Endodermal cell (in vitro differentiated cells): ENCODE measurements around the gene GPR68. TPM values are rescaled to one million over a fixed set of nuclear protein-coding genes. Genes with fewer than 3 reads are reported as not detected.

ENCODE experiments used
- DNase-seq: peaks from one replicate; pipeline ENCODE4 v3.0.0-alpha.2; 2017
- H3K27ac ChIP-seq: 2 replicates; pipeline ENCODE4 v1.5.1; 2013; ENCODE audit warnings: mild to moderate bottlenecking, low read depth, low read length, moderate library complexity
- H3K27me3 ChIP-seq: 2 replicates; pipeline ENCODE4 v1.6.1; 2013; ENCODE audit warnings: mild to moderate bottlenecking, low read length, moderate library complexity; ENCODE audit not compliant: insufficient read depth, control insufficient read depth, poor library complexity, severe bottlenecking
- H3K36me3 ChIP-seq: 2 replicates; pipeline ENCODE4 v1.7.0; 2013; ENCODE audit warnings: mild to moderate bottlenecking, low read length, moderate library complexity; ENCODE audit not compliant: control insufficient read depth, insufficient read depth
- H3K4me1 ChIP-seq: one replicate; pipeline ENCODE4 v1.7.0; 2013; ENCODE audit warnings: low read length; ENCODE audit not compliant: control insufficient read depth, insufficient read depth
- H3K4me3 ChIP-seq: 2 replicates; pipeline ENCODE4 v1.5.1; 2013; ENCODE audit warnings: mild to moderate bottlenecking, low read length, moderate library complexity
- H3K9ac ChIP-seq: 2 replicates; pipeline ENCODE4 v1.6.1; 2013; ENCODE audit warnings: mild to moderate bottlenecking, low read length, moderate library complexity; ENCODE audit not compliant: poor library complexity, severe bottlenecking; ENCODE audit errors: extremely low read depth
- H3K9me3 ChIP-seq: 2 replicates; pipeline ENCODE4 v1.6.1; 2013; ENCODE audit warnings: mild to moderate bottlenecking, low read length, moderate library complexity; ENCODE audit not compliant: control insufficient read depth
- H3K27ac Mint-ChIP-seq: 2 replicates; pipeline ENCODE4 v1.8.0; 2020; ENCODE audit warnings: mixed read lengths
- H3K27me3 Mint-ChIP-seq: 2 replicates; pipeline ENCODE4 v1.8.0; 2021; ENCODE audit warnings: mild to moderate bottlenecking, mixed read lengths; ENCODE audit not compliant: insufficient read depth
- H3K36me3 Mint-ChIP-seq: 2 replicates; pipeline ENCODE4 v1.8.0; 2020; ENCODE audit warnings: low read depth, mixed read lengths
- H3K4me1 Mint-ChIP-seq: 2 replicates; pipeline ENCODE4 v1.8.0; 2020; ENCODE audit warnings: mixed read lengths
- H3K4me3 Mint-ChIP-seq: 2 replicates; pipeline ENCODE4 v1.8.0; 2020; ENCODE audit warnings: mild to moderate bottlenecking, moderate library complexity, mixed read lengths
- H3K9me3 Mint-ChIP-seq: 2 replicates; pipeline ENCODE4 v1.8.0; 2020; ENCODE audit warnings: mild to moderate bottlenecking, mixed read lengths
- WGBS, 2 experiments: methylation state at CpG; one replicate each; pipeline versions ENCODE4 v1.1.5 to v1.1.7; 2013; ENCODE audit warnings: missing lambda C conversion rate in 2 of 2, mixed read lengths in 1 of 2; ENCODE audit not compliant: insufficient coverage in 1 of 2, insufficient read length in 1 of 2; 5-methylcytosine and 5-hydroxymethylcytosine counted together
- total RNA-seq, 2 donors: library from RNA; stranded (reverse); fragmentation: NEBNext Ultra II Directional in 1 of 2; extraction: Animal tissue kit (Norgen Biotek cat#: 25700) in 1 of 2; gene quantifications; 2 replicates in 1 of 2; 3 replicates in 1 of 2; pipeline ENCODE4 v1.2.1, GENCODE V29; 2021
- TF ChIP-seq, protein P1 (sequence below): fragments of 200-600 bp; sonication (generic); conservative IDR thresholded peaks from 2 replicates; pipeline ENCODE4 v1.5.0; 2021; ENCODE audit warnings: antibody characterized with exemption, mild to moderate bottlenecking

The GPR68 gene
- total RNA-seq, 2 donors from 2014 or later: 0.38 to 0.44 TPM

DNA sequence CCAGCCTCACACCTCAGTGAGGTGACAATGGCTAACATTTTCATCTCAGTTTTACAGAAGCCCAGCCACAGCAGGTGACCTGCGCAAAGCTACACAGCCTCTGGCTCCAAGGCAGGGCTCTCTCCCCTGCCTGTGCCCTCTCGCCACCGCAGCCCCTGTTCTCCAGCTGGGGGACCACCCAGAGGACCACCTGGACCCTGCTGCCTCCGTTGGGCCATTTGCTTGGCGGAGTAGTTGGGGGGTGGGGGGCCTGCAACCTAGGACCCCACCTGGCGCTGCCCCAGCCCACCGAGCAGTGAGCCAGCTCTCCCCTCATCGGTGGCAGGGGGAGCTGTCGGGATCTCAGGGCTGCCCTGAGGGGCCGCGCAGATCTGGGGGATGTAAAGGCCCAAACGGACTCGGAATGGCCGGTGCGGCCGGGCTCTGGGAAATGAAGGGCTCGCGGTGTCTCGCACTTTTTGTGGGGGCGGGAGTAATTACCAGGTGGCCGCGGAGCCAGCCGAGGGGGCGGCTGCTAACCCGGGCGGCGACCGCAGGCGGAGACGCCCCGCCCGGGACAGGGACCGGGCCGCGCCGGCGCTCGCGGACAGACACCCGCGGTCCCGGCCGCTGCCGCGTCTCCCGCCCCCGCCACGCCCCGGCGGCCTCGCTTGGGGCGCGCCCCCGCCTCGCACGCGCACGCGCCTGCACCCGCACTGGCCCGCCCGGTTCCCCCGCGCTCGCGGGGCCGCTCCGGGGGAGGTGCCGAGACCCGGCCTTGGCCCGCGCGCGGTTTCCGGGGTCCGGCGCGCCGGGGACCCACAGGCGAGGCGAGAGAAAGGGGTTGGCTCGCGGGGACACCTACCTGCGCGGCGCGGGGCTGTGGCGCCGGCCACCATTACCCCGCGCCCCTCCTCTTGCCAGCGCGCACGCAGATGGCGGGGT is 8.6 kb upstream of the GPR68 start:
- no peaks in the 10 kb centered on the region for H3K9me3 Mint-ChIP-seq
- peak; percentile 88 for DNase-seq
- TF ChIP-seq, protein P1, sequence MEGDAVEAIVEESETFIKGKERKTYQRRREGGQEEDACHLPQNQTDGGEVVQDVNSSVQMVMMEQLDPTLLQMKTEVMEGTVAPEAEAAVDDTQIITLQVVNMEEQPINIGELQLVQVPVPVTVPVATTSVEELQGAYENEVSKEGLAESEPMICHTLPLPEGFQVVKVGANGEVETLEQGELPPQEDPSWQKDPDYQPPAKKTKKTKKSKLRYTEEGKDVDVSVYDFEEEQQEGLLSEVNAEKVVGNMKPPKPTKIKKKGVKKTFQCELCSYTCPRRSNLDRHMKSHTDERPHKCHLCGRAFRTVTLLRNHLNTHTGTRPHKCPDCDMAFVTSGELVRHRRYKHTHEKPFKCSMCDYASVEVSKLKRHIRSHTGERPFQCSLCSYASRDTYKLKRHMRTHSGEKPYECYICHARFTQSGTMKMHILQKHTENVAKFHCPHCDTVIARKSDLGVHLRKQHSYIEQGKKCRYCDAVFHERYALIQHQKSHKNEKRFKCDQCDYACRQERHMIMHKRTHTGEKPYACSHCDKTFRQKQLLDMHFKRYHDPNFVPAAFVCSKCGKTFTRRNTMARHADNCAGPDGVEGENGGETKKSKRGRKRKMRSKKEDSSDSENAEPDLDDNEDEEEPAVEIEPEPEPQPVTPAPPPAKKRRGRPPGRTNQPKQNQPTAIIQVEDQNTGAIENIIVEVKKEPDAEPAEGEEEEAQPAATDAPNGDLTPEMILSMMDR: peak; percentile 70
- WGBS, 2 experiments: 2 to 6% methylated on average over 16 to 95 of the region's 95 CpGs
- Histone ChIP-seq H3K27me3 (no peaks in the 10 kb centered on the region), H3K4me1 (peaks cover 5% of the 10 kb centered on the region), H3K4me3 (peak overlapping the region; percentile 73), H3K36me3 (no peaks in the 10 kb centered on the region), H3K9me3 (no peaks in the 10 kb centered on the region), H3K9ac (no peak overlapping the region), H3K27ac (no peak overlapping the region)
- peaks cover 19% of the 10 kb centered on the region for H3K27me3 Mint-ChIP-seq
- peaks cover 22% of the 10 kb centered on the region for H3K4me1 Mint-ChIP-seq
- H3K36me3 Mint-ChIP-seq: no peaks in the 10 kb centered on the region
- peak overlapping the region; percentile 66 for H3K4me3 Mint-ChIP-seq
- H3K27ac Mint-ChIP-seq: no peak overlapping the region

DNA sequence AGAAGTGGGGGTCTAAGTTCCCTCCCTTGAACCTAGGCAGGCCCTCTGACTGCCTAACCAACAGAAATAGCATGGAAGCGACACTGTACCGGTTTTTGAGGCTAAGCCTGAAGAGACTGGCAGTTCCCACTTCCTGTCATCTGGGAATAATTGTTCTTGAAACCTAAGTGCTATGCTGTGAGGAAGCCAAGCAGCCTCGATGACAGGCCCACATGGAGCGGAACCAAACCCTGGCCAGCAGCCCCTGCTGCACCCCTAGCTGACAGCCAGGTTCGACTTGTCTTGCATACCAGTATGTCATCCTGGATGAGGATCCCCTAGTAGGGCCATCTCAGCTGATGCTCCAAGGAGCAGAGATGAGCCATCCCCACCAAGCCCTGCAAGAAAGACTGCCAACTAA is 6.4 kb upstream of the GPR68 start:
- no peak for DNase-seq
- no peaks in the 10 kb centered on the region for H3K36me3 ChIP-seq
- peaks cover 12% of the 10 kb centered on the region for H3K4me1 Mint-ChIP-seq
- H3K27ac ChIP-seq: no peak overlapping the region
- peaks cover 19% of the 10 kb centered on the region for H3K27me3 Mint-ChIP-seq
- no peak overlapping the region for H3K4me3 ChIP-seq
- H3K9me3 Mint-ChIP-seq: peaks cover 5% of the 10 kb centered on the region
- TF ChIP-seq, protein P1: no peak
- no peak overlapping the region for H3K9ac ChIP-seq
- H3K36me3 Mint-ChIP-seq: no peaks in the 10 kb centered on the region
- H3K9me3 ChIP-seq: no peaks in the 10 kb centered on the region
- H3K27ac Mint-ChIP-seq: no peak overlapping the region
- H3K27me3 ChIP-seq: no peaks in the 10 kb centered on the region
- no peak overlapping the region for H3K4me3 Mint-ChIP-seq
- 85 to 88% methylated on average over 5 of the region's 5 CpGs for WGBS, 2 experiments
- H3K4me1 ChIP-seq: no peaks in the 10 kb centered on the region

DNA sequence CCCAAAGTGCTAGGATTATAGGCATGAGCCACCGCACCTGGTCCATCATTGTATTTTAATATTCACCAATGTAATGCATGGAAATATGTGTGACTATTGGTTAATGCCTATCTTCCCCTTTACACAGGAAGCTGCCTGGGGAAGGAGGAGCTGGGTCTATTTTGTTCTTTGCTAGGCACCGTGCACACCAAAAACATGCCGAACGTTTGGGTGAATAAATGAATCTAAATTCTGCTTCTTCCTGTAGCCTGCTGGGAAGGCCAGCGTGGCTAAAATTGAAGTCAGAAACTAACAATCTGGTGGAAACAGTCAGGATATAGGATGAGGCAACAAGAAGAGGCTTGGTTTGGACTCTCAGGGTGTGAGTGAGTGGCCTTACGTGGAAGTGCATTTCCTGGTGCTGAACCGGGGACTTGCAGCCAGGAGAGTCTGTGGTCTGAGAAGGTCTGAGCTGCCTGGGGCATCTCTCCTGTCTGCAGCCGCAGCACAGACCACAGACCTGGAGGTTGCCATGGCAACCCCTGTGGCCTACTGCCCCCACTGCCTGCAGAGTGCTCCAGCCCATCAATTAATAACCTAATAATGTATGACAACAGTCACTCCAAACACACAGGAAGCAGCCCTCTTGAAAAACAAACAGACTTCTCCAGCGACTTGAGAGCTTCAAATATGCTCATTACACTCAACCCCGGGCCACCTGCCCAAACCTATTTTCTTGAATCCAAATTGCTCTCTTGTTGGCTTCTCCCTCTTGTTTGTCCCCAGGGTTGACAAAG is 5.5 kb upstream of the GPR68 start:
- peaks cover 19% of the 10 kb centered on the region for H3K27me3 Mint-ChIP-seq
- peak overlapping the region; percentile 68 for H3K27ac ChIP-seq
- H3K27me3 ChIP-seq: no peaks in the 10 kb centered on the region
- H3K36me3 Mint-ChIP-seq: no peaks in the 10 kb centered on the region
- H3K9me3 Mint-ChIP-seq: peaks cover 5% of the 10 kb centered on the region
- peaks cover 11% of the 10 kb centered on the region for H3K4me1 Mint-ChIP-seq
- H3K9me3 ChIP-seq: no peaks in the 10 kb centered on the region
- no peak overlapping the region for H3K4me3 Mint-ChIP-seq
- H3K27ac Mint-ChIP-seq: peak overlapping the region; percentile 66
- H3K9ac ChIP-seq: no peak overlapping the region
- H3K36me3 ChIP-seq: no peaks in the 10 kb centered on the region
- no peak overlapping the region for H3K4me3 ChIP-seq
- peak; percentile 75 for DNase-seq
- H3K4me1 ChIP-seq: no peaks in the 10 kb centered on the region
- TF ChIP-seq, protein P1: peak; percentile 19
- 67 to 85% methylated on average over 7 to 10 of the region's 10 CpGs for WGBS, 2 experiments
